Activated CD8-positive, alpha-beta memory T cell treated with anti-CD3 and anti-CD28 coated beads, Interleukin-2, amount 50 U/mL, for 1 hour (primary cell): ENCODE data around the gene COL26A1.
"Not testable (repeated sequence)": the region's sequence is repeated elsewhere in the genome, so short reads cannot be mapped to it uniquely, and the experiment has no call there.

Experiments
- DNase-seq: peaks from one replicate; pipeline ENCODE4 v3.0.0-alpha.2; 2020; ENCODE audit errors: extremely low read depth

COL26A1 gene

DNA sequence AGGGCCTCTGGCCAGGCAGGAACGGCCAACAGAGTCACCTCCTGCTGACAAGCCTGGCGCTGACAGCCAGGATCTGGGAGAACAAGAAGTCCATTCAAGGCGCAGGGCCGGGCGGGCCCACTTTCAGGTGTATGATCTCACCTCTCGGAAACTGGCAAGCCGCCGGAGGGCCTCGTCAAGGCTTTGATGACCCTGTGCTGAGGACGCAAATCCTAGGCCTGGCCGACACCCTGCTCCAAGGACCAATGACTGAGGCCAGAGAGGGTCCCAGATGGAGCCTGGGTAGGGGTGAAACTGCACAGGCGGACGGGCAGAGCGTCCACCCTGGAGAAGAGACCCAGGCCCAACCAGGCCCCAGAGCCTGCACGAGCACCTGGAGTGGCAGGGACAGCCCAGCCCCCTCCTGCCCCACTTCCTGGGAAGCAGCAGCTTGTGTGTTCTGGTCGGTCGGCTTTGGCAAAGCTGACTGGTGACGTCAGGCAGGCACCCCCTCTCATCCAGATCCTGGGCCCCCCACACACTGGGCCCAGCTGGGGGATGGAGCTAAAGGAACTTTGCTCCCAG lies 235.8 kb downstream of the COL26A1 start:
- no peak for DNase-seq

- no peak for DNase-seq
Measured at GRCh38 chr7:101598986-101599771, 236.5 kb downstream of the COL26A1 start.

- DNase-seq, result no peak
Measured at GRCh38 chr7:101599787-101600186, 237.1 kb downstream of the COL26A1 start.

GRCh38 chr7:101602082-101602481 lies 239.4 kb downstream of the COL26A1 start:
- no peak for DNase-seq

- DNase-seq, result peak; percentile 4
Measured at GRCh38 chr7:101602484-101603241, 240.0 kb downstream of the COL26A1 start.

DNA sequence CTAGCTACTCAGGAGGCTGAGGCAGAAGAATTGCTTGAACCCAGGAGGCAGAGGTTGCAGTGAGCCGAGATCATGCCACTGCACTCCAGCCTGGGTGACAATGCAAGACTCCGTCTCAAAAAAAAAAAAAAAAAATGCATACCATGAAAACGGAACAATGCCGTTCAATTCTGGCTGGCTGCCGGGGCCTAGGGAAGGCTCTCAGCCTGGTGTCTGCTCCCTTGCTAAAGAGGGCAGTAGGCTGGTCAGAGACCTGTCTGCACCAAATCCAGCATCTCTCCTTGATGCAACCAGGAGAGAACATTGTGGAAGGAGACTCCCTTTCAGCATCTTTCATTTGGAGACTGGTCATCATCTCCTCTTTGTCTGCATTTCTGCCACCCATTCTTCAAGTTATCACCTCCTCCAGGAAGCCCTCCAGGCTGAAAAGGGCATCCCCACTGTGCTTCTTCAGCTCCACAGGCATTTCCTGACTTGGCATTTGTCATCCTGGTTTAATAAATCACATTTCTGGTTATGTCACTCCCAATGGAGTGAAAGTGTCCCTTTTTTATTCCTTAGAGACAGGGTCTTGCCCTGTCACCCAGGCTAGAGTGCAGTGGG lies 241.8 kb downstream of the COL26A1 start:
- DNase-seq, result no peak

GRCh38 chr7:101604934-101605332 lies 242.3 kb downstream of the COL26A1 start:
- not testable (repeated sequence) for DNase-seq

- no peak for DNase-seq
Measured at GRCh38 chr7:101605611-101606497, 243.2 kb downstream of the COL26A1 start.

- DNase-seq, result no peak
Measured at GRCh38 chr7:101606498-101606923, 243.8 kb downstream of the COL26A1 start.
